ENCODE measurements around the gene MYDGF. TPM values are rescaled to one million over a fixed set of nuclear protein-coding genes. Genes with fewer than 3 reads are reported as not detected.
A peak's percentile ranks its signal among the peaks of the same experiment; 100 is the strongest.

Gene MYDGF
- total RNA-seq, 1 experiment from 2014 or later, result 426 TPM

DNA sequence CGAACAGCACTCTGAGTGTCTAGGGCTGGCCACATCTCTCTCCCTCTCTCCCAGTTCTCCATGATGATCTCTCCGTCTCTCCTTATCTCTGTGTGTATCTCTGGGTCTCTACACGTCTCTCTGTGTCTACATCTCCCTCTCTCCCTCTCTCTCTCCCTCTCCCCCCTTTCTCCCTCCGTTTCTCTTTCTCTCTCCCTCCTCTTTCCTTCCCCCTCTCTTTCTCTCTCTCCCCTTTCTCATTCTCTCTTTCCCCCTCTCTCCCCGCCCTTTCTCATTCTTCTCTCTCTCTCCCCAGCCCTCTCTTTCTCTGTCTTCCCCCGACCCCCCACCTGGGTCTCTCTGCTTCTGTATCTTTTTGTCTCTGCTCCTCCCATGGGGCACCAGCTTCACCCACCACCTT lies 52.1 kb downstream of the MYDGF start:
- Histone ChIP-seq H2AFZ (ENCODE audit: low read length) (no peak overlapping the region), H3K4me1 (ENCODE audit: insufficient read depth, low read length) (no peaks in the 10 kb centered on the region), H3K36me3 (ENCODE audit: low read depth, low read length) (no peaks in the 10 kb centered on the region), H3K9me3 (ENCODE audit: low read length) (no peaks in the 10 kb centered on the region), H3K9me2 (replicated peaks; ENCODE audit: low read length) (no peaks in the 10 kb centered on the region), H3K27ac (ENCODE audit: low read length) (no peak overlapping the region), H3K4me2 (ENCODE audit: low read length) (no peak overlapping the region), H3K4me3 (ENCODE audit: low read length) (no peak overlapping the region), H4K20me1 (ENCODE audit: low read length) (no peaks in the 10 kb centered on the region), H3K27me3 (ENCODE audit: low read length) (peaks cover 23% of the 10 kb centered on the region), H3K9ac (ENCODE audit: low read length) (no peak overlapping the region), H3F3A (ENCODE audit: low read length, unreplicated experiment) (no peaks in the 10 kb centered on the region), H3K79me2 (ENCODE audit: low read length) (no peaks in the 10 kb centered on the region)
- no TSS peak for BruUV-seq (replicated peaks)
- ATAC-seq (no peak), DNase-seq (no peak)
- POLR2A ChIA-PET (ENCODE audit: unreplicated experiment), result interaction anchor here (0.6 kb wide), 1 partner anchor 52 kb away, joined by 8 read pairs; no protein-coding TSS in a partner anchor
- TF ChIP-seq, protein P1, sequence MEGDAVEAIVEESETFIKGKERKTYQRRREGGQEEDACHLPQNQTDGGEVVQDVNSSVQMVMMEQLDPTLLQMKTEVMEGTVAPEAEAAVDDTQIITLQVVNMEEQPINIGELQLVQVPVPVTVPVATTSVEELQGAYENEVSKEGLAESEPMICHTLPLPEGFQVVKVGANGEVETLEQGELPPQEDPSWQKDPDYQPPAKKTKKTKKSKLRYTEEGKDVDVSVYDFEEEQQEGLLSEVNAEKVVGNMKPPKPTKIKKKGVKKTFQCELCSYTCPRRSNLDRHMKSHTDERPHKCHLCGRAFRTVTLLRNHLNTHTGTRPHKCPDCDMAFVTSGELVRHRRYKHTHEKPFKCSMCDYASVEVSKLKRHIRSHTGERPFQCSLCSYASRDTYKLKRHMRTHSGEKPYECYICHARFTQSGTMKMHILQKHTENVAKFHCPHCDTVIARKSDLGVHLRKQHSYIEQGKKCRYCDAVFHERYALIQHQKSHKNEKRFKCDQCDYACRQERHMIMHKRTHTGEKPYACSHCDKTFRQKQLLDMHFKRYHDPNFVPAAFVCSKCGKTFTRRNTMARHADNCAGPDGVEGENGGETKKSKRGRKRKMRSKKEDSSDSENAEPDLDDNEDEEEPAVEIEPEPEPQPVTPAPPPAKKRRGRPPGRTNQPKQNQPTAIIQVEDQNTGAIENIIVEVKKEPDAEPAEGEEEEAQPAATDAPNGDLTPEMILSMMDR (conservative IDR thresholded peaks at IDR 0.05; ENCODE audit: low read depth, low read length), result no peak
- no peak for TF ChIP-seq EZH2phosphoT487 (IDR thresholded peaks at IDR 0.05; ENCODE audit: borderline replicate concordance, low read length)
- TF ChIP-seq EZH2 (IDR thresholded peaks at IDR 0.05; ENCODE audit: low read length, unreplicated experiment), result no peak
- CTCF ChIA-PET, result interaction anchor here (0.5 kb wide), 1 partner anchor 27 kb away, joined by 4 read pairs; no protein-coding TSS in a partner anchor
- intact Hi-C loops (cut with micrococcal nuclease), result no loop called here

DNA sequence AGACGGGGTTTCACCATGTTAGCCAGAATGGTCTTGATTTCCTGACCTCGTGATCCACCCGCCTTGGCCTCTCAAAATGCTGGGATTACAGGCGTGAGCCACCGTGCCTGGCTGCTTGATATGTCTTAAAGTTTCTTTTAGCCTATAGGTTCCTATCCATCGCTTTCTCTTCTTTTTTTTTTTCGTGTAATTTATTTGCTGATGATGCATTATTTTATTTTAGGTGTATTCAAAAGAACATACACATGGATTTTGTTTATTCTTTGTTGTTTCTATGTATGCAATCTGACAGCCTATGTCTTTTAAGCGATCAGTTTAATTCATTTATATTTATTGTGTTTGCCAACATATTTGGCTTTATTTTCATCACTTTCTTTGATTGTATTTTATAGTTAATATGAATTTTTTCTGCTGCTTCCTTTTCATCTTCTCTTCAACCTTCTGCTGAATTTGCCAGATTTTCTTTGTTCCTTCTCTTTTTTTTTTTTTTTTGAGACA lies 56.8 kb downstream of the MYDGF start:
- no peaks in the 10 kb centered on the region for H4K20me1 ChIP-seq (ENCODE audit: low read length)
- no peaks in the 10 kb centered on the region for H3K79me2 ChIP-seq (ENCODE audit: low read length)
- ChIA-PET CTCF (no interaction called here), POLR2A (ENCODE audit: unreplicated experiment) (no interaction called here)
- no peaks in the 10 kb centered on the region for H3F3A ChIP-seq (ENCODE audit: low read length, unreplicated experiment)
- TF ChIP-seq EZH2 (IDR thresholded peaks at IDR 0.05; ENCODE audit: low read length, unreplicated experiment) (no peak), EZH2phosphoT487 (IDR thresholded peaks at IDR 0.05; ENCODE audit: borderline replicate concordance, low read length) (no peak)
- TF ChIP-seq, protein P1 (conservative IDR thresholded peaks at IDR 0.05; ENCODE audit: low read depth, low read length), result no peak
- H3K9me2 ChIP-seq (replicated peaks; ENCODE audit: low read length), result no peaks in the 10 kb centered on the region
- H3K4me2 ChIP-seq (ENCODE audit: low read length), result no peak overlapping the region
- ATAC-seq (no peak), DNase-seq (no peak)
- intact Hi-C loops (cut with micrococcal nuclease), result no loop called here
- H3K4me3 ChIP-seq (ENCODE audit: low read length), result no peak overlapping the region
- H2AFZ ChIP-seq (ENCODE audit: low read length), result no peak overlapping the region
- no peaks in the 10 kb centered on the region for H3K4me1 ChIP-seq (ENCODE audit: insufficient read depth, low read length)
- H3K27ac ChIP-seq (ENCODE audit: low read length), result no peak overlapping the region
- H3K9me3 ChIP-seq (ENCODE audit: low read length), result no peaks in the 10 kb centered on the region
- H3K9ac ChIP-seq (ENCODE audit: low read length), result no peak overlapping the region
- no peaks in the 10 kb centered on the region for H3K36me3 ChIP-seq (ENCODE audit: low read depth, low read length)
- BruUV-seq (replicated peaks), result no TSS peak
- peaks cover 14% of the 10 kb centered on the region for H3K27me3 ChIP-seq (ENCODE audit: low read length)

DNA sequence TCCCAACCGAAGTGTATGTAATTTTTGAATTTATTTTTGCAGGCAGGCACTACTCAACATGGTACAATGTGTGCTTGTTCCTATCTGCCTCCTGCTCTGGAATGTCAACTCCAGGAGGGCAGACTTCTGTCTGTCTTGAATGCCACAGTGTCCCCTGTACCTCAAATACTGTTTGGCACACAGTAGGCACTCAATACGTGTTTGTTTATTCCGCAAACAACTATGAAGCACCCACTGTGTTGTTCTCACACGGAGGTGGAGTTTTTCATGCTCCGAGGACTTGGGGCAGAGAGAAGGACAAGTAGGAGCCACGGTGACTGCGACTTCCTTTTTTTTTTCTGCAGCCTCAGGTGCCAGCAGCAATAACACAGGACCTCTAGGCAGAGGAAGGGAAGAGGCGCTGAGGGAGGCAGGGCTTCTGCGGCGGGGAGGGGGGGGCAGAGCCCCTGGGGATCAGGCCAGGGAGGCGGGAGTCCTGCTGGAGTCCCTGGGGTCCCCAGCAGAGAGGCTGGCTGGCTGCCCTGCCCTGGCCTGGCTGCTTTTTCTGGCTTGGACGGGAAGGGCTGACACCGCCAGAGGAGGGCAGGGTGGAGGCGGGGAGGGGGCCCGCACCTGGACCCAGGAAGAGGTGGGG lies 60.1 kb downstream of the MYDGF start:
- ATAC-seq (peak; percentile 57), DNase-seq (no peak)
- no peak for TF ChIP-seq EZH2 (IDR thresholded peaks at IDR 0.05; ENCODE audit: low read length, unreplicated experiment)
- no peak for TF ChIP-seq EZH2phosphoT487 (IDR thresholded peaks at IDR 0.05; ENCODE audit: borderline replicate concordance, low read length)
- TF ChIP-seq, protein P1 (conservative IDR thresholded peaks at IDR 0.05; ENCODE audit: low read depth, low read length), result no peak
- intact Hi-C loops (cut with micrococcal nuclease), result no loop called here
- H3F3A ChIP-seq (ENCODE audit: low read length, unreplicated experiment), result no peaks in the 10 kb centered on the region
- no peaks in the 10 kb centered on the region for H4K20me1 ChIP-seq (ENCODE audit: low read length)
- H3K4me1 ChIP-seq (ENCODE audit: insufficient read depth, low read length), result no peaks in the 10 kb centered on the region
- H3K9me3 ChIP-seq (ENCODE audit: low read length), result no peaks in the 10 kb centered on the region
- no TSS peak for BruUV-seq (replicated peaks)
- H2AFZ ChIP-seq (ENCODE audit: low read length), result peak overlapping the region; percentile 51
- no peaks in the 10 kb centered on the region for H3K79me2 ChIP-seq (ENCODE audit: low read length)
- no peak overlapping the region for H3K27ac ChIP-seq (ENCODE audit: low read length)
- H3K9ac ChIP-seq (ENCODE audit: low read length), result no peak overlapping the region
- H3K4me3 ChIP-seq (ENCODE audit: low read length), result no peak overlapping the region; the same call in 1 of the 2 replicates
- CTCF ChIA-PET, result no interaction called here
- peak overlapping the region; percentile 46 for H3K4me2 ChIP-seq (ENCODE audit: low read length)
- H3K27me3 ChIP-seq (ENCODE audit: low read length), result peaks cover 4% of the 10 kb centered on the region; the same call in 1 of the 2 replicates
- H3K9me2 ChIP-seq (replicated peaks; ENCODE audit: low read length), result no peaks in the 10 kb centered on the region
- POLR2A ChIA-PET (ENCODE audit: unreplicated experiment), result no interaction called here
- H3K36me3 ChIP-seq (ENCODE audit: low read depth, low read length), result no peaks in the 10 kb centered on the region

Data from PC-3 (cell line).